ENCODE measurements around the gene FSD2. TPM values are rescaled to one million over a fixed set of nuclear protein-coding genes. Genes with fewer than 3 reads are reported as not detected.

FSD2 gene
- total and polyA plus RNA-seq, 9 of the 15 experiments (the other 6 are each of a cell fraction or from before 2014, with no cell fraction given) = 0.01 to 0.06 TPM; not detected in 7

- TF ChIP-seq CUX1 (CRISPR knock-in tag; IDR thresholded peaks at IDR 0.05) = no peak
- no peak for TF ChIP-seq PURB (CRISPR knock-in tag; IDR thresholded peaks at IDR 0.05; ENCODE audit: low read depth)
- no peak for TF ChIP-seq SNIP1 (IDR thresholded peaks at IDR 0.05; ENCODE audit: low read depth)
- no peak for TF ChIP-seq ZEB2 (IDR thresholded peaks at IDR 0.05)
- TF ChIP-seq GATAD2B (IDR thresholded peaks at IDR 0.05; ENCODE audit: borderline replicate concordance) = no peak
- TF ChIP-seq ZNF561 (CRISPR knock-in tag; conservative IDR thresholded peaks at IDR 0.05) = no peak
- TF ChIP-seq LEF1 (IDR thresholded peaks at IDR 0.05) = no peak
- no peak for TF ChIP-seq RBM25 (IDR thresholded peaks at IDR 0.05; ENCODE audit: low read depth, low read length, severe bottlenecking)
- TF ChIP-seq SMAD4 (CRISPR knock-in tag; conservative IDR thresholded peaks at IDR 0.05) = no peak
- TF ChIP-seq ETV5 (CRISPR knock-in tag; IDR thresholded peaks at IDR 0.05; ENCODE audit: low read depth) = no peak
- TF ChIP-seq MEF2D (tag; conservative IDR thresholded peaks at IDR 0.05; ENCODE audit: low read depth) = no peak
These were observed 74.3 kb downstream of the FSD2 start (continued) for GRCh38 chr15:82731527-82731926.
